Measurements from ENCODE around the gene PPP1R3F.

The PPP1R3F gene

DNA sequence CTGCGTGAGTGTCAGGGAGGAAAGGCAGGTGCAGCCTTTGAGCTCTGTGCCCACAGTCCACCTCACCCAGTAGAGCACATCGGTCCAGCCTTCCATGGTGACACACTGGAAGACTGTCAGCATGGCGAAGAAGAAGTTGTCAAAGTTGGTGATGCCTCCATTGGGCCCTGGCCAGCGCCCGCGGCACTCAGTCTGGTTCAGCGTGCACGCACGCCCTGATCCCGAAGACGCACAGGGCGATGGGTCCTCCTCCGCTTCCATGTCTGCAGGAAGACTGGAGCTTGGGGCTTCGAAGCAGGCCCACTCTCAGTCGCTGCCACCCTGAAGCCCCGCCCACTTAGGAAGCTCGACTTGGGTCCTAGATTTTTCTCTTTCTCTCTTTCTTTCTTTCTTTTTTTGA lies 41.4 kb upstream of the PPP1R3F start:
- TF ChIP-seq CTCF (IDR thresholded peaks at IDR 0.05) (no peak), ZFX (IDR thresholded peaks at IDR 0.05; ENCODE audit: borderline replicate concordance) (no peak)

GRCh38 chrX:49230500-49231232 lies 38.9 kb upstream of the PPP1R3F start:
- peak overlapping the region; percentile 61 for H3K27ac ChIP-seq
- TF ChIP-seq ZFX (IDR thresholded peaks at IDR 0.05; ENCODE audit: borderline replicate concordance) (no peak), CTCF (IDR thresholded peaks at IDR 0.05) (0 out of 2 replicates have a peak, but pooled peaks have one; percentile 7)

More for the DNA sequence above, 41.4 kb upstream of the PPP1R3F start:
- H3K27ac ChIP-seq, result no peak overlapping the region

DNA sequence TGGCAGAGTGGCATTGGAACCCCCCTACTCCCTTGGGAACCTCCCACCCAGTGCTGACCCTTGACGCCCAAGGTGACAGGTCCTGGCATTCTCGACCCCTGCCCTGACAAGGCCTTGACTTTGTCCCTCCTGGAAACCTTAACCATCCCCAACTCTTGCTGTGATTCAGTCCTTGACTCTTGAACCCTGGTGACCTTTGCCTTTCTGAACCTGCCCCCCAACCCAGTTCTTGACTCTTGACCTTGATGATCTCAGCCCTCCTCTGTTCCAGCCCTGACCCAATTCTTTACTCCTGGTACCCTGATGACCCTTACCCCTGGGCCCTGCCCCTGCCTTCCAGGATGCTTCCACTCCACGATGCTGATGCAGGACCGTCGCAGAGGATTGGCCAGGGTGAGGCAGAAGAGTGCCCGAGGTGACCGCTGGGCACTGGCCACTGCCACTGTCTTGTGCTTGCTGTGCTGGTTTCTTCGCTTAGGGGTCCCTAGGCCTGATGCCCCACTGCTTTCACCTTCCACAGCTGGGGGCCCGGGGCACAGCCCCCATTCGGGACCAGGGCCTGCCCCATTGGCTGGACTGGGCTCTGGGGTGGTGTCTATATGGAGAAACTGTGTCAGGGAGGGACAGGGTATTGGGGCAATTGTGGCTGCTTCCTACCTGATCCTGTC lies 38.1 kb upstream of the PPP1R3F start:
- no peak for TF ChIP-seq CTCF (IDR thresholded peaks at IDR 0.05)
- no peak for TF ChIP-seq ZFX (IDR thresholded peaks at IDR 0.05; ENCODE audit: borderline replicate concordance)
- H3K27ac ChIP-seq, result no peak overlapping the region

- H3K27ac ChIP-seq, result no peak overlapping the region
- TF ChIP-seq ZFX (IDR thresholded peaks at IDR 0.05; ENCODE audit: borderline replicate concordance) (no peak), CTCF (IDR thresholded peaks at IDR 0.05) (no peak)
Measured at GRCh38 chrX:49232525-49232924, 37.1 kb upstream of the PPP1R3F start.

GRCh38 chrX:49233176-49233575 lies 36.4 kb upstream of the PPP1R3F start, which contains the start of gene CACNA1F:
CACNA1F (minus strand) TSS chrX:49233340; CDS start chrX:49233309, 31 bp downstream.
- TF ChIP-seq CTCF (IDR thresholded peaks at IDR 0.05), result no peak
- H3K27ac ChIP-seq, result no peak within 1 kb of the TSS

DNA sequence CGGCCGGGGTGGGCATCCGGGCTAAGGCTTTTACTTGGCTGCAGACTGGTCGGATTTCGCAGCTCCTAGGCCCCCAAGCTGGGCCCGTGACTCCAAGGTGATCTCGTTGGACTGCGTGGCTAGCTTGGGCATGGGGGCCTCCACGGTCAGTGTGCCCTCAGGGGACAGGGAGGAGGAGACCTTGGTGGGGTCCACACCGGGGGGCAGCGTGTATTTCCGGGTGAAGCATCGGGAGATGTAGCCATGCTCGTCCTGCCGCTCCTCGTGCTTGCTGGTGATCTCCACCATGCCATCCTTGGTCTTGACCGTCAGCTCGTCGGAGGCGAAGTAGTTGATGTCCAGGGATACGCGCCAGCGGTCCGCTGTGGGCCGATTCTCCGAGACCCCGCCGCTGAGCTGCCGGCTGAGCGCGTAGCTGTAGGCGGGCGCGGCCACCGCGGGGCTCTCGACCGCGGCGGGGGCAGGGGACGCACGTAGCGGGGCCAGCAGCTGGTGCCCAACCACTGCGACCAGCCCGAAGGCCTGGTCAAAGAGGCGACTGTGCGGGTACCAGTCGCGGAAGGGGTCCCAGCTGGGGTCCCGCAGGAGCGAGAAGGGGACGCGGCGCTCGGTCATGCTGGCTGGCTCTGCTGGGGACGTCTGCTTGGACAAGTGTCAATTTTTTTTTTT lies 35.6 kb upstream of the PPP1R3F start:
- H3K27ac ChIP-seq, result no peak overlapping the region
- TF ChIP-seq ZFX (IDR thresholded peaks at IDR 0.05; ENCODE audit: borderline replicate concordance) (no peak), CTCF (IDR thresholded peaks at IDR 0.05) (no peak)

Measured in 22Rv1 (cell line).